Activated CD4-positive, CD25-positive, alpha-beta regulatory T cell treated with anti-CD3 and anti-CD28 coated beads, Interleukin-2, amount 50 U/mL, for 72 hours (primary cell): ENCODE data around the gene FGR.
A peak's percentile ranks its signal among the peaks of the same experiment; 100 is the strongest.
"Not testable (repeated sequence)": the region's sequence is repeated elsewhere in the genome, so short reads cannot be mapped to it uniquely, and the experiment has no call there.

ENCODE experiments used
- DNase-seq: peaks from one replicate; pipeline ENCODE4 v3.0.0; 2021

The FGR gene

DNA sequence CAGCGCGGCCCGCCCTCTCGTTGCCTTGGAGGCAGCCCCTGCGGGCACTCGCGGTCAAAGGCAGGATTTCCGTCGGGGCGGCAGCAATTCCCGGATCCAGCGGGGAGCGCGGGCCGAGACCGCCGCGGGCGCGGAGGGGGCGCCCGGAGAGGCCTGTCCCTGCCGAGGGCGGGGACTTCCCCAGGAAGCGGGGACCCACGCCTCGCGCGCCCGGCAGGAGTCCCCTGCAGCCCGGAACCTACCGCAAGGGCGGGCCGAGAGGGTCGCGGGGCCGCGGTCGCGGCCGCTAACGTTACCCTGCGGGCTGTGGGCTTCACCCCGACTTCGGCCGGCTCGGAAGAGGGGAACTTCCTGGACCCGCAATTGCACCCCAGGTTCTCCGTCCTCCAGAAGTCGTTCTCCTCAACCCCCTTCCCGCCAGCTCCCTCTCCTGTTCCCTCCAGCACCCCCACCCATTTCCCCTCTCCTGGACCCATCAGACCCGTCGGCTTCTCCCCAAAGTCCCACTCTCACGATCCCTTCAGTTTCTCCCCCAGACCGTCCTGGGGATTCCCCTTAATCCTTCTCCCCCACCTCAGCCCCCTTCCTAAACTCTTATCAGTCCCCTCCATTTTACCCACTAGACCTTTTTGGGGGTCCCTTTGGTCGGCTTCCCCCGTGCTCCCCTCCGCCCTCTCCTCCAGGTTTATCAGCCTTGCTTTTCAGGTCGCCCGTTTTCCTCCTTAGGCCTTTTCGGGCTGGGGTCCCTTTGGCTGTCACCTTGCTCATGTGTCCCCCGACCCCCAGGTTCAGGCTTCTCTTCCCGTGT is 604 bp downstream of the FGR start:
- peak; percentile 46 for DNase-seq

DNA sequence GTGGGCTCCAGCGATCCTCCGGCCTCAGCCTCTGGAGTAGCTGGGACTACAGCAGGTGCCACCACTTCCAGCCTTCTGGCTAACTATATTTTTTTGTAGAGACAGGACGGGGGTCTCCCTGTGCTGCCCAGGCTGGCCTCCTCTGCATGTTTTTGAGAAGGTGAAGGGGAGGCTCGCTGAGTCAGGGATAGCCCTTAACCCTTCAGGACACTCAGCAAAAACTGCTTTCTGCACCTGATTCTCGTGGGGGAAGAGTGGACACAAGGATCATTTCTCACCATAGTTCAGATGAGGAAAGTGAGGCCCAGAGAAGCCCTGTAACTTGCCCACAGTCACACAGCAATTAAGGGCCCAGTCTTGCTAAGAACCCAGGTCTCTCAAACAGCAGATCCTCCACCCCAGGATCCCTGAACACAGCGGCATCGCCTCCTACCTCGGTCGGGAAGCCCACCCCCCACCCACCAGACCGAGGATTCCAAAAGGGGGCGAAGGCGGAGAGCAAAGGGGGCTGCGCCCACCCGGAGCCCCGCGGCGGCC is 1.3 kb downstream of the FGR start:
- DNase-seq, result no peak

DNA sequence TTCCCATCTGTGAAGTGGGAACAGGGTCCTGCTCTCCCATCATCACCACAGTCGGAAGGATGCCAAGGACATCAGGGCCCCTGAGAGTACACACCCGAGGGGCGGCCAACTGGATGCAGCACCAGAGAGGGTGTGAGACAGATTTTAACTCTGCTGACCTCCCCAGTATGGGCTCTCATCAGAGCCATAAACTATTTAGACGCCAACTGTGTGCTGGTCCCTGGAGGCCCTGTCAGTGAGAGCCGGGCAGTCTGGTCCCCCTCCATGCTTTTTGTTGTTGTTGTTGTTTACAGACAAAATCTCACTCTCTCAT is 1.7 kb downstream of the FGR start:
- no peak for DNase-seq

DNA sequence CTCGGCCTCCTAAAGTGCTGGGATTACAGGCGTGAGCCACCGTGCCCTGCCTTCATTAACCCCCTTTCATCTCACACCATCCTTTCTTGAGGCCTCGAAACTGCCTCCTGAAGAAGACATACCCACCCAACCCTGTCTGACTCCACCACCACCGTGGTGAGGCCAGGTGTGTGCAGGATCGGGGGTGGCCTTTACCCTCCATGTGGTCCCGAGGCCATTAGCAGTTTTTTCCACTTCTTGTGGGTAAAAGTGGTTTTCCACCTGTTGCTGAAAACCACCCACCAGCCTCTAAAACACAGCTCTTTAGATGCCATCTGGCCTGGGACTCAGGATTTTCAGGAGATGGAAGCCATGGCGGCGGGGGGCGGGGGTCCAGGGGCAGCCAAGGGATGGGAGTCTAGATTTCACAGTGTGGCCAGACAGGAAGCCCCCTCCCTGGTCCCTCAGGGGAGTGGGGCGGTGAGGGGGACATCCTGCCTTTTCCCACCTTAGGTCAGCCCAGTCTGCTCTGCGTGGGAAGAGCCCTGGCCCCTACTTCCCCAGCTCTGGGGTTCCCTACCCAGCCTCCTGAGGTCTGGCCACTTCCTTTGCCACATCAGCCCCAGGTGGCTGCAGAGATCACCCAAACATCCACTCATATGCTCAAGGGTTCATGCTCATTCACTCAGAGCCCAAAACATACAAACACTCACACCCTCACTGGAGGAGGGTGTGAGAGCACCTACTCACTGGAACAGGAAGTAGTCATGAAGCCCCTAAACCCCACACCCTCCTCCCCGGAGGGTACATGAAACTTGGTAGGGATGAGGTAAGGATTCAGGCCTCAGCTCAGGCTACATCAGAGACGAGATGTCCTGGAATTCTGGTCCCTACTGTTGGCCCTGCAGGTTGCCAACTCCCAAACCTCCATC is 2.3 kb downstream of the FGR start:
- DNase-seq, result no peak

DNA sequence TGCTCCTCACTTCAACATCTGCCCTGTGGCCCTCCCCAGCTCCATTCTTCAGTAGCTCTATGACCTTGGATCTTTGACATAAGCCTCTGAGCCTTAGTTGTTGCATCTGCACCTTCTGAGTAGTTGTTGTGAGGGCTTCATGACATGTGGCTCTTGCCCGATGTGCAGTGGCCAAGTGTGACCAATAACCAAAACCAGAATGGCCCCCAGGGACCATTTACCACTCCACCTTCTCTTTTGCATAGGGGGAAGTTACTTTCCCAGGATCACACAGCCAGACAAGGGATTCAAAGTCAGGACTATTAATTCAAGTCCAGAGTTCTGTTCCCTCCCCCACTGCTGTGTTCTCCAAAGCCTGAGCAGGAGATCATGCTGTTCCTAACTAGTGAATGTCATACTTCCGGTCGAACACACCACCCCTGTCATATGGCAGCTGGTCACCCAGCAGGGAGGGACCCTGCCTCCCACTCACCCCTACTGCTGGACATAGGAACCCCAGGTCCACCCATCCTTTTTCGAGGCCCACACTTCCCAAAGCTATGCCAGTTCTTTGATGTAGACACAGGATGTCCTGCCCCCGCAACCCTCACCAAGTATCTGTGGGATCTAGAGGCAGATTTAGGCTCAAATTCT is 4.0 kb downstream of the FGR start:
- DNase-seq, result no peak

DNA sequence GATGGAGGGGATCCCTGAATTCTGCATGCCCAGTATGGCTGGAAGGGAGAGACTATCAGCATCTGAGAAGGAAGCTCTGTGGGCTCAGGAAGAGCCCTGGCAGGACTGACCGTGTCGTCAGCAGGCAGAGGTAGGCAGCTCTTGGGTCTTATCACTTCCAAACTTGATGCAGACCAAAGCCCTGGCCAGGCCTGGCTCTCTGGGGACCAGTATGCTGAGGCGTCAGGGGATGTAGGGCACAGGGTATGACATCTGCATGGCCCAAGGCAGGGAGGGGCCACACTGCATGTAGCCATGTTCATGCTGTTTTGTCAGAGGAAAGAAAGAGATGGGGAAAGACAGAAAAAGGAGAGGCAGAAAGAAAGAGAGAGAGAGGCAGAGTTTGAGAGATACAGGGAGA is 6.3 kb downstream of the FGR start:
- no peak for DNase-seq

DNA sequence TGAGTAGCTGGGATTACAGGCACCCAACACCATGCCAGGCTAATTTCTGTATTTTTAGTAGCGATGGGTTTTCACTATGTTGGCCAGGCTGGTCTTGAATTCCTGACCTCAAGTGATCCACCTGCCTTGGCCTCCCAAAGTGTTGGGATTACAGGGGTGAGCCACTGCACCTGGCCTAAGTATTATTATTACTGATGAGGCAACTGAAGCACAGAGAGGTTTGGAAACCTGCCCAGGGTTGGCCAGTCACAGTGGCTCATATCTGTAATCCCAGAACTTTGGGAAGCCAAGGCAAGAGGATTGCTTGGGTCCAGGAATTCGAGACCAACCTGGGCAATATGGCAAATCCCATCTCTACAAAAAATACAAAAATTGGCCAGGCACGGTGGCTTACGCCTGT is 7.3 kb downstream of the FGR start:
- DNase-seq, result not testable (repeated sequence)

DNA sequence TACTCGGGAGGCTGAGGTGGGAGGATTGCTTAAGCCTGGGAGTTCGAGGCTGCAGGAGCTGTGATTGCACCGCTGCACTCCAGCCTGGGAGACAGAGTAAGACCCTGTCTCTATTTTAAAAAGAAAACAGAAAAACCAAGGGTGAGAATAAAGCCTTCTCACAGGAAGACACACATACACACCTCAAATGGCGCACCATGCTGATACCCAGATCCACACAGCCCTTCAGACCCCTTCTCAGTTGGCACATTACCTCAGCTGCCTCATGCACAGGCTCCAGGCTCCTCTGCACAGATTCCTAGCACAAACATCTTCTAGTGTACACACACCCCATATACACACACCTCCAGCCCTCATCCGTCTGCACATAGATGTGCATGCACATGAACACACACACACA is 7.9 kb downstream of the FGR start:
- no peak for DNase-seq

DNA sequence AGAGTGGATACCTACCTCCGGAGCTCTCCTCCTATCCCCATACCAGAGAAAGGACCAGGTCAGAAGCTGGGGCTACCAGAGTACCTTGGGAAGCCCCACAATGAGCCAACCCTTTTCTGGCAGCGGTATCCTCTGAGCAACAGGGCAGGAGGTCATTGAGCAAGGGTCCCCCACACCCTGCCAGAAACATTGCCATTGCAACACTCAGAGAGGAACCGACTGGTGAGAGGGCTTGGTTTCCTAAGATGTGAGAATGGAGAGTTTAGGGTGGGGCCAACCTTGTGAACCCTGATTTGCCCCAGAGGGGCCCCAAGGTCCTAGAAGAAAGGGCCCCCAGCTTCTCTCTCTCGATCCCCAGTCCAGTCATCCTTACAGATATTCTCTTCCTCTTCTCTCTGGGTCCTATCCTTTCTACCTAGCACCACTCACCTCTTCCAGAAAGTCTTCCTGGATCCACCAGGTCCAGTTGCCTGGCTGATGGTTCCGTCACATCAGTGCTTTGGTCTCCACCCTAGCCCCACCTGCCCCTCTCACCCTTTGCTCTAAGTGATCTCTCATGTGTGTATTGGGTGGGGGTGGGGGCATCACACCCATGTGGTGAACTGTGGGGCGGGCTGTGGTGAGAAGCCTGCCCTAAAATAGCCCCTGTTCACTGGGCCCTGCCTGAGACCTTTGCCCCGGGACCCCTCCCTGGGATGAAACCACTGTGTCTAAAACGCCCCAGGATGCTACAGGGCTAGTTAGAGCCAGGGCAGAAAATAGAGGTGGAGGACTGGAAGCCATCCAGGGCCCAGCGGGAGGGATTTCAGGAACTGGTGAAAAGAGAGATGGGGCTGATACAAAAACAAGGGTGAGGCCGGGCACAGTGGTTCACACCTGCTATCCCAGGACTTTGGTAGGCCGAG is 8.7 kb downstream of the FGR start:
- DNase-seq, result no peak

DNA sequence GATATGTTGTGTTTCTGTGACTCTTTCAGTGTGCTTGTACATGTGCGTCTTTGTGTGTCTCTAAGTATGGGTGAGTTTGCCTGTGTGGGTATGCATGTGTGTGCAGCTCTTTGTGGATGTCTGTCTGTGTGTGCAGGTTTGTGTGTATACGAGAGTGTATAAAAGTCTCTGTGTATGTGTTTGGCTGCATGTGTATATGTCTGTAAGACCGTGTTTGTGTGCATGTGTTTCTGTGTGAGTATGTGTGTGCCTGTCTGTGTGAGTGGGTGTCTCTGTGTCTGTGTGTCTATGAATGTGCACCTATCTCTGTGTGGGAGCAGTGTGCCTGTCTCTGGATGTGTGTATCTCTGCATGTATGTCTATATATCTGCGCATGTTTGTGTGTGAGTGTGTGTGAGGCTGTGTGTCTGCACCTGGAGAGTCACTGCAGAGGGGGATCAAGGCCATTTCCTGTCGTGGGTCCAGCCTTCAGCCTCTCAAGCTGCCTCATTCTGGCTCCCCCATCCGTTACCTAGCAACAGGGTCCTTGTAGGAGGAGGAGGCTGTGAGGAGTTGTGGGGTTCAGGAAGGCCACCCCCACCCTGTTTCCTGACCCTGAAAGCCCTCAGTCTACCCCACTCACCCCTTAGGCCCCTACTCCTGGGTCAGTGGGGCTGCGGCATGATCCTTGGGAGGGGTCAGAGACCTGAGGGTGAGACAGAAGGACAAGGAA is 10.4 kb downstream of the FGR start:
- no peak for DNase-seq

DNA sequence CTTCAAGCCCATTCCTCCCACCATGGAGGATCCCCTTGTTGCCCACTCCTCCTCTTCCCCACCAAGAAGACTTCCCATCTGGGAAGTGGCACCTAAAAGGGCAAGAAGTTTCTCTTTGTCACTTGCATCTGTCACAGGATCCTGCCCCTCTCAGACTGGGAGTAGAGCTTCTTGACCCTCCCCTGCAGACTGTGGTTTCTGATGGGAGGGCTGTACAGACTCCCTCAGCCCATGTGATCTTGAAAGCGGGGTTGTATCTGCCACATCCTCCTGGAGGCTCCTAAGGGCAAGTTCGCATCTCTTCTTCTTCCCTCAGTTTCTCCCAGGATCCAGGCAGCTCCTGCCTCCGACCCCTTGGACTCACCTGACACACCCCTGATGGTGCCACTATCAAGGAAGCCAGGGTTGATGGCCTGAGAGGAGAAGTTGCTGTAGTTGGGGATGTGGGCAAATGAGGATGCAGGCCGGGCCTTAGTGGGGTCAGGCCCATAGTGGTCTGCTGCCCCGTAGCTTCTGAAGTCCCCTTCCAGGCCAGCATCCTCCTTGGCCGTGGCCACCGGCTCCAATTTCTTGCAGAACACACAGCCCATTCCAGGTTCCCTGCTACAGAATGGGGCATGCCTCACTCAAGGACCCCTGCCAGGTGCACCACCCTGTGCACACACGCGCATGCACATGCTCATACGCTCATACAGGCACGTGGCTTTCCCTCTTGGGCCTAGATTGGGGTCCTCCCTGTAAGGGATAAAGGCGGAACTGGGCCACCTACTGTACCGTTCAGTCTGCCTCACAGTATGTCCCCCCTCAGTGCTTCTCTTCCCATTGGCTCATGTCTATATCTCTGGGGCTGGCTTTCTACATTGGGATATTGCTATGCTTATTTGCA is 11.4 kb downstream of the FGR start:
- DNase-seq, result no peak

DNA sequence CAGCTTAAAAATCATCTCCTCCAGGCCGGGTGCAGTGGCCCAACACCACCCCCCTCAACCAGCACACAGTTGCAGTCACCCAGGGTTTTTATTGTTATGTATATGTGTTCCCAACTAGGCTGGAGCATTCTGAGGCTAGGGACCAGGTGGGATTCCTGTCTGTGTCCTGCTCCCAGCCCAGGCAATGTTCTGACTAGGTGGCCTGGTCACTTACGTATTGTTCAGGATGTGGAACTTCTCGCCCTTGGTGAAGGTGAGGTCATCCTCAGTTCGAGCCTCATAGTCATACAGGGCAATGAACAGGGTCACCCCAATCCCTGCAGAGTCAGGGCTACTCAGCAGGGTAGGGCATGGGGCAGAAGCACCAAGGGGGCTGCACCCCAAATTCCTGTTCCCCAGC is 12.2 kb downstream of the FGR start:
- DNase-seq, result no peak

DNA sequence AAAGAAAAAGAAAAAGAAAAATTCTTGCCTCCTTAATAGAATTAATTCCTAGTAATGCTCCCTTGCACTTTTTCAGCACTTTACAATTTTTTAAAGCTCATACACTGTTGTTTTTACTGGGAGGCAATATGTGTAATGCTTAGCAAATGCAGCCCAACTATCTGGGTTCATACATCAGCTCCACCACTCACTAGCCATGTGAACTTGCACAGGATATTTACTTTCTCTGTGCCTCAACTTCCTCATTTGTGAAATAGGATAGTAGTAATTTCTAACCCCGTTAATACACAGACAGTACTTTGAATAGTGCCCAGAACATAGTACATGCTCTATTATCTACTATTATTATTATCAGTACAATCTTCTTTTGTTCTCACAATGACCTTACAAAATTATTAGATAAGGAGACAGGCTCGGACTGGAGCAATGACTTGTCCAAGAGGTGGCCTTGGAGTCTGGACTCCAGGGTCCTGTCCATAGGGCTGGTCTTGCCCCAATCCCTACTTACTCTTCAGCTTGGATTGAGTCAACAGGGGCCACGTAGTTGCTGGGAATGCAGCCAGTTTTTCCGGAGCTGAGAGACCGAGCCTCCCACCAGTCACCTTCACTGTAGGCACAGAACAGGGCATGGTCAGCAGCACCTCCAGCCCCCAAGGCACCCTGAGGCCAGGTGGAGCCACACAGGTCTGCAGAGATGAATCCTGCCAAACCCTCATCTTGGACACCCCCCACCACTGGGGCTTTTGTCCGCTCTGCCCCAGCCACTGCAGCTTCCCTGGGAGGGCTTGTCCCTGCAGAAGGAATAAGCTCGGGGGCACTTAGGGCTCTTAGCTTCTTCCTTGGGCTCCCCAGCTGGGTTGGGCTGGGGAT is 13.7 kb downstream of the FGR start:
- no peak for DNase-seq

DNA sequence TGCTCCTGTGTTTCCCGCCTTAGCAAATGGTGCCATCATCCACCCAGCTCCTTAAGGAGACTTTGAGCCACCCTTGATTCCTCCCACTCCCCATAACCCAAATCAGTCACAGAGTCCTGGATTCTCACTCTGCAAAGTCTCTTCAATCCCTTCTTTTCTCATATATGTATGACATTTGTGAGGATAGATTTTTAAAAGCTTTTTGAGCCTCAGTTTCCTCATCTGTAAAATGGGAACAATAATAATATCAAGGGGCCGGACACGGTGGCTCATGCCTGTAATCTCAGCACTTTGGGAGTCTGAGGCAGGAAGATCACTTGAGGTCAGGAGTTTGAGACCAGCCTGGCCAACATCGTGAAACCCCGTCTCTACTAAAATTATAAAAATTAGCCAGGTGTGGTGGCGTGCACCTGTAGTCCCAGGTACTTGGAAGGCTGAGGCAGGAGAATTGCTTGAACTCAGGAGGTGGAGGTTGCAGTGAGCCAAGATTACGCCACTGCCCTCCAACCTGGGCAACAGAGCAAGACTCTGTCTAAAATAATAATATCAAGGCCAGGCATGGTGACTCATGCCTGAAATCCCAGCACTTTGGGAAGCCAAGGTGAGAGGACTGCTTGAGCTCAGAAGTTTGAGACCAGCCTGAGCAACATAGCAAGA is 15.1 kb downstream of the FGR start:
- not testable (repeated sequence) for DNase-seq

DNA sequence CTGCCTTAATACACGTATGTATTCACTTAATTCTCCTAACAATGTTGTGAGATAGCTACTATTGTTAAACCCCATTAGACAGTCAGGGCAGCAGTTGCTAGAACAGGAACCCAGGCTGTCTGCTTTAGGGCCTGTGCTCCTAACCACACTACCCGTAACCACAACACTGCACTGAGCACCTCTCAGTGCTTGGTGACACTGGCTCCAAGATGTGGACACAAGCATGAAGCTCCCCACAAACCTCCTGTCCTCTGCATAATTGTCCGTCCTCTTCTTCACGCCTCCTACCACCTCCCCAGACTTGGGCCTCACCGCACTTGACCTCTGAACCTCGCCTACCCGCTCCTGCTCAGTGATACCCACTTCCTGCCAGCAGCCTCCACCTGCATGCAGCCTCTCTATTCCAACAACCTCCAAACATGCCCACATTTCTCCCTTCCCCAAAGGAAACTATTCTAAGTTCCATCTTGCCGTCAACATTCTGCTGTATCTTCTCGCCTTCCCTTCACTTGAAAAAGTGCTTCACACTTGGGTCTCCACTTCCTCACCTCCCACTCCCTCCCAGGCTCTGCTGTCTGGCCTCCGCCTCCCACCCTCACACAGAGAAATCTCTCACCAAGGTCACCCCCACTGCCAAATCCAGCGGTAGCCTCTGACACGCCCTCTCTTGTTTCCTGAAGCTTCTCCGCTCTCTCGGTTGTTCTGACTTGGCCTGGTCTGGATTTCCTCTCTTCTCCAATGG is 16.5 kb downstream of the FGR start:
- DNase-seq, result no peak

DNA sequence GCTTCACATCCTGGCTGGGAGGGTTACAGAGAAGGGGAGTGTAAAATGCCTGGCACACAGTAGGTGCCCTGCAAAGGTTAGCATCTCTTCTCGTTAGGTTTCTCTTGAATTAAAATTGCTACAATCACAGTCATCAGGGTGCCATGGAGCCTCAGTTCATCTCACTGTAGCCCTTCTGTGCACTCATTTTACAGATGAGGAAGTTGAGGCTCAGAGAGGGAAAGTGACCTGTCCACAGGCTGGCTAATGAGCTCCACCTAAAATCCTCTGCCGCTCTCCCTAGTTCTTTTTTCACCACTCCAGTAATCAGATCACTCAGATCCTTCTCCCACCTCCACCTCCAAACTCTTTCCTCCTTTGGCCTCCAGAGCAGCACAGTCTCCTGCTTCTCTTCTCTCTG is 17.6 kb downstream of the FGR start:
- DNase-seq, result no peak

DNA sequence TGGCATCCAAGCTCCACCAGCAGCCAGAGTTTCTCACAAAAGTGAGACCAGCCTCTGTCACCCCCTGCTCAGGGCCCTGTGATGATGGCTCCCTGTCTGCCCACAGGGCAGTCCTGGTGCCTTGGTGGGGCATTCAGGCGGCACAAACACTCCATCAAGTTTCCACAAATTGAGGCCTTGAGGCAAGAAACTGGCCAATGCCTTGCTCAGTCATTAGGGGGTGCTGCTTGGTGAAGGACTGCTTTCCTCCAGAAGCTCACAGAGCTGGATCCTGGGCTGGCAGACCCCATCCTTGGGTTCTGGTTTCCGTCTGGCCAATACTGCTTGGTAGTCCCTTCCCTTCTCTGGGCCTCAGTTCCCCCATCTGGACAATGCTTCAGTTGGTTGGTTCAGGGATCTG is 18.5 kb downstream of the FGR start:
- DNase-seq, result no peak
